HepG2 (cell line): ENCODE results near the gene KCND1. TPM values are rescaled to one million over a fixed set of nuclear protein-coding genes. Genes with fewer than 3 reads are reported as not detected.

Experiments
- ATF7-NPFF ChIP-seq: sonication (generic); formaldehyde crosslinking; IDR thresholded peaks from 2 replicates; pipeline ENCODE4 v1.8.1; 2023; ENCODE audit warnings: mild to moderate bottlenecking, low read depth, missing genetic modification reagents, moderate library complexity
- CC2D1A ChIP-seq: sonication (generic); formaldehyde crosslinking; IDR thresholded peaks from 2 replicates; pipeline ENCODE4 v1.8.1; 2023; ENCODE audit warnings: mild to moderate bottlenecking, missing genetic modification reagents
- CERS6 ChIP-seq: sonication (generic); formaldehyde crosslinking; IDR thresholded peaks from 2 replicates; pipeline ENCODE4 v1.5.0; 2020; ENCODE audit warnings: missing genetic modification reagents
- FOXP1 ChIP-seq, 2 experiments: fragments of 450-650 bp in 1 of 2; IDR thresholded peaks; 2 replicates each; pipeline ENCODE4 v1.6.1; 2017 to 2018; ENCODE audit warnings: antibody characterized with exemption in 1 of 2
- KDM5B ChIP-seq: sonication (generic); formaldehyde crosslinking; IDR thresholded peaks from 2 replicates; pipeline ENCODE4 v1.4.0; 2020; ENCODE audit warnings: missing genetic modification reagents, mild to moderate bottlenecking, borderline replicate concordance
- NR2F6 ChIP-seq, 2 experiments: IDR thresholded peaks; 2 replicates each; pipeline ENCODE4 v1.6.1; 2016; ENCODE audit warnings: antibody characterized with exemption in 1 of 2, mild to moderate bottlenecking in 1 of 2
- POLR2A ChIP-seq, 2 experiments: IDR thresholded peaks; 2 replicates each; pipeline ENCODE4 v1.6.1; 2011; ENCODE audit warnings: low read depth in 2 of 2, low read length in 2 of 2, mild to moderate bottlenecking in 1 of 2, moderate library complexity in 1 of 2; ENCODE audit not compliant: insufficient read depth in 1 of 2
- REXO4 ChIP-seq: sonication (generic); formaldehyde crosslinking; IDR thresholded peaks from 2 replicates; pipeline ENCODE4 v1.8.0; 2022; ENCODE audit warnings: missing genetic modification reagents, mild to moderate bottlenecking, borderline replicate concordance
- ZBTB3 ChIP-seq: sonication (generic); formaldehyde crosslinking; IDR thresholded peaks from 2 replicates; pipeline ENCODE4 v1.4.0; 2020; ENCODE audit warnings: low read depth, mild to moderate bottlenecking, moderate library complexity, missing genetic modification reagents, borderline replicate concordance
- ZNF160 ChIP-seq: sonication (generic); formaldehyde crosslinking; IDR thresholded peaks from 2 replicates; pipeline ENCODE4 v1.8.0; 2022; ENCODE audit warnings: mild to moderate bottlenecking, inconsistent platforms, missing genetic modification reagents
- ZNF547 ChIP-seq: sonication (generic); formaldehyde crosslinking; IDR thresholded peaks from 2 replicates; pipeline ENCODE4 v1.5.1; 2020; ENCODE audit warnings: mild to moderate bottlenecking, missing genetic modification reagents
- ZSCAN5A ChIP-seq: sonication (generic); formaldehyde crosslinking; IDR thresholded peaks from 2 replicates; pipeline ENCODE4 v1.8.0; 2022; ENCODE audit warnings: mild to moderate bottlenecking, missing genetic modification reagents, borderline replicate concordance
- polyA plus RNA-seq, 8 experiments: library from polyadenylated mRNA; depleted of rRNA in 3 of 8; stranded (reverse) in 7 of 8; unstranded in 1 of 8; fragments of >200 nt; fragmentation: Illumina TruSeq in 4 of 8; extraction: Trizol in 4 of 8; gene quantifications; 2 replicates each; pipeline versions ENCODE4 v1.2.1 to v1.2.3, GENCODE V29; 2011 to 2016; ENCODE audit warnings: low read depth in 4 of 8, missing spikeins in 1 of 8, mixed read lengths in 1 of 8; ENCODE audit not compliant: insufficient read depth in 1 of 8
- total RNA-seq, 5 experiments: library from RNA; depleted of rRNA; stranded (reverse); fragments of >200 nt; fragmentation: Illumina TruSeq; extraction: Trizol; gene quantifications; 2 replicates each; pipeline ENCODE4 v1.2.3, GENCODE V29; 2016; ENCODE audit warnings: low read depth in 1 of 5
- TF ChIP-seq, protein P1 (sequence below): sonication (generic); formaldehyde crosslinking; IDR thresholded peaks from 2 replicates; pipeline ENCODE4 v1.5.0; 2020; ENCODE audit warnings: mild to moderate bottlenecking, missing genetic modification reagents, borderline replicate concordance
- TF ChIP-seq, protein P2 (sequence below): sonication (generic); formaldehyde crosslinking; IDR thresholded peaks from 2 replicates; pipeline ENCODE4 v1.5.0; 2020; ENCODE audit warnings: mild to moderate bottlenecking, missing genetic modification reagents, moderate library complexity

Gene KCND1
- total and polyA plus RNA-seq, 2 of the 13 experiments (the other 11 are each of a cell fraction or from before 2014, with no cell fraction given), result 0.07 to 0.30 TPM

DNA sequence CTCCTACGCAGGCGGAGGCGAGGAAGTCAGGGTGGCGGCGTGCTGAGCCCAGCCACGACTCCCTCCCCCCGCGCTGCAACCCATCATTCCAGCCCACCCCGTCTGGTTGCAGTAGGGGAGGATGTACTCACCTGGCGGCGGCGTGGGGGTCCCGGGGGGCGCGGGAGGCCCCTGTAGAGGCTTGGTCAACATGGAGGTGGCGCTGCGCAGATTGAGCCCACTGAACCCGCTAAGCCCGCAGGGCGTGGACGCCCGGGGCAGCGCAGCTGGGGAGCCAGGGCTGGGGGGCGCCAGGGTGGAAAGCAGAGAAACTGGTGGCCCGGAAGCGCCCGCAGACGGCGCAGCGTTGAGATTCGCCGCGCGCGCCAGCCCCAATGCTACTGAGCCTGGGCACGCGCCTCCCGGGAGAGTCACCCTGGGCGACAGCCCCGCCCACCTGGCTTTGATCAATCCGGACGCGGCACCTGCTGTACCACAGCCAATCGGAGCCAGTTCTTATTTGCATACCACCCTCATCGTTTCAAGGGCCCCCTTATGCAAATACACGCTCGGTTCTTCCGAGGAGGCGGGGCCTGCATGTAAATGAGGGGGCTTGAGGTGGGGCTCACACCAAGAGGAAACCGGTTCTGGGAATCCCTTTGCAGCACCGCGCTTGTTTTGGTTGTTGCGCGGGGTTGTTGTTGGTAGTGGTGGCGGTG is 52.9 kb downstream of the KCND1 start, which contains the start of gene PIM2 (continued):
- TF ChIP-seq, protein P1, sequence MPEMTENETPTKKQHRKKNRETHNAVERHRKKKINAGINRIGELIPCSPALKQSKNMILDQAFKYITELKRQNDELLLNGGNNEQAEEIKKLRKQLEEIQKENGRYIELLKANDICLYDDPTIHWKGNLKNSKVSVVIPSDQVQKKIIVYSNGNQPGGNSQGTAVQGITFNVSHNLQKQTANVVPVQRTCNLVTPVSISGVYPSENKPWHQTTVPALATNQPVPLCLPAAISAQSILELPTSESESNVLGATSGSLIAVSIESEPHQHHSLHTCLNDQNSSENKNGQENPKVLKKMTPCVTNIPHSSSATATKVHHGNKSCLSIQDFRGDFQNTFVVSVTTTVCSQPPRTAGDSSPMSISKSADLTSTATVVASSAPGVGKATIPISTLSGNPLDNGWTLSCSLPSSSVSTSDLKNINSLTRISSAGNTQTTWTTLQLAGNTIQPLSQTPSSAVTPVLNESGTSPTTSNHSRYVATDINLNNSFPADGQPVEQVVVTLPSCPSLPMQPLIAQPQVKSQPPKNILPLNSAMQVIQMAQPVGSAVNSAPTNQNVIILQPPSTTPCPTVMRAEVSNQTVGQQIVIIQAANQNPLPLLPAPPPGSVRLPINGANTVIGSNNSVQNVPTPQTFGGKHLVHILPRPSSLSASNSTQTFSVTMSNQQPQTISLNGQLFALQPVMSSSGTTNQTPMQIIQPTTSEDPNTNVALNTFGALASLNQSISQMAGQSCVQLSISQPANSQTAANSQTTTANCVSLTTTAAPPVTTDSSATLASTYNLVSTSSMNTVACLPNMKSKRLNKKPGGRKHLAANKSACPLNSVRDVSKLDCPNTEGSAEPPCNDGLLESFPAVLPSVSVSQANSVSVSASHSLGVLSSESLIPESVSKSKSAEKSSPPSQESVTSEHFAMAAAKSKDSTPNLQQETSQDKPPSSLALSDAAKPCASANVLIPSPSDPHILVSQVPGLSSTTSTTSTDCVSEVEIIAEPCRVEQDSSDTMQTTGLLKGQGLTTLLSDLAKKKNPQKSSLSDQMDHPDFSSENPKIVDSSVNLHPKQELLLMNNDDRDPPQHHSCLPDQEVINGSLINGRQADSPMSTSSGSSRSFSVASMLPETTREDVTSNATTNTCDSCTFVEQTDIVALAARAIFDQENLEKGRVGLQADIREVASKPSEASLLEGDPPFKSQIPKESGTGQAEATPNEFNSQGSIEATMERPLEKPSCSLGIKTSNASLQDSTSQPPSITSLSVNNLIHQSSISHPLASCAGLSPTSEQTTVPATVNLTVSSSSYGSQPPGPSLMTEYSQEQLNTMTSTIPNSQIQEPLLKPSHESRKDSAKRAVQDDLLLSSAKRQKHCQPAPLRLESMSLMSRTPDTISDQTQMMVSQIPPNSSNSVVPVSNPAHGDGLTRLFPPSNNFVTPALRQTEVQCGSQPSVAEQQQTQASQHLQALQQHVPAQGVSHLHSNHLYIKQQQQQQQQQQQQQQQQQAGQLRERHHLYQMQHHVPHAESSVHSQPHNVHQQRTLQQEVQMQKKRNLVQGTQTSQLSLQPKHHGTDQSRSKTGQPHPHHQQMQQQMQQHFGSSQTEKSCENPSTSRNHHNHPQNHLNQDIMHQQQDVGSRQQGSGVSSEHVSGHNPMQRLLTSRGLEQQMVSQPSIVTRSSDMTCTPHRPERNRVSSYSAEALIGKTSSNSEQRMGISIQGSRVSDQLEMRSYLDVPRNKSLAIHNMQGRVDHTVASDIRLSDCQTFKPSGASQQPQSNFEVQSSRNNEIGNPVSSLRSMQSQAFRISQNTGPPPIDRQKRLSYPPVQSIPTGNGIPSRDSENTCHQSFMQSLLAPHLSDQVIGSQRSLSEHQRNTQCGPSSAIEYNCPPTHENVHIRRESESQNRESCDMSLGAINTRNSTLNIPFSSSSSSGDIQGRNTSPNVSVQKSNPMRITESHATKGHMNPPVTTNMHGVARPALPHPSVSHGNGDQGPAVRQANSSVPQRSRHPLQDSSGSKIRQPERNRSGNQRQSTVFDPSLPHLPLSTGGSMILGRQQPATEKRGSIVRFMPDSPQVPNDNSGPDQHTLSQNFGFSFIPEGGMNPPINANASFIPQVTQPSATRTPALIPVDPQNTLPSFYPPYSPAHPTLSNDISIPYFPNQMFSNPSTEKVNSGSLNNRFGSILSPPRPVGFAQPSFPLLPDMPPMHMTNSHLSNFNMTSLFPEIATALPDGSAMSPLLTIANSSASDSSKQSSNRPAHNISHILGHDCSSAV, result no peak
- TF ChIP-seq CC2D1A, result no peak
- TF ChIP-seq REXO4 (CRISPR knock-in tag), result no peak
- no peak for TF ChIP-seq KDM5B (CRISPR knock-in tag)
- no peak for TF ChIP-seq CERS6 (CRISPR knock-in tag)
- TF ChIP-seq FOXP1 (IDR thresholded peaks at IDR 0.05), result no peak
- 0 out of 2 replicates have a peak, but pooled peaks have one; percentile 14 for TF ChIP-seq FOXP1 (CRISPR knock-in tag; IDR thresholded peaks at IDR 0.05)
- TF ChIP-seq POLR2A (IDR thresholded peaks at IDR 0.05; ENCODE audit: insufficient read depth in 1 of 2, low read depth in 2 of 2, low read length in 2 of 2), result peak in 1 of 2 experiments; percentile 92; a peak in 2 of 4 replicates
- TF ChIP-seq, protein P2, sequence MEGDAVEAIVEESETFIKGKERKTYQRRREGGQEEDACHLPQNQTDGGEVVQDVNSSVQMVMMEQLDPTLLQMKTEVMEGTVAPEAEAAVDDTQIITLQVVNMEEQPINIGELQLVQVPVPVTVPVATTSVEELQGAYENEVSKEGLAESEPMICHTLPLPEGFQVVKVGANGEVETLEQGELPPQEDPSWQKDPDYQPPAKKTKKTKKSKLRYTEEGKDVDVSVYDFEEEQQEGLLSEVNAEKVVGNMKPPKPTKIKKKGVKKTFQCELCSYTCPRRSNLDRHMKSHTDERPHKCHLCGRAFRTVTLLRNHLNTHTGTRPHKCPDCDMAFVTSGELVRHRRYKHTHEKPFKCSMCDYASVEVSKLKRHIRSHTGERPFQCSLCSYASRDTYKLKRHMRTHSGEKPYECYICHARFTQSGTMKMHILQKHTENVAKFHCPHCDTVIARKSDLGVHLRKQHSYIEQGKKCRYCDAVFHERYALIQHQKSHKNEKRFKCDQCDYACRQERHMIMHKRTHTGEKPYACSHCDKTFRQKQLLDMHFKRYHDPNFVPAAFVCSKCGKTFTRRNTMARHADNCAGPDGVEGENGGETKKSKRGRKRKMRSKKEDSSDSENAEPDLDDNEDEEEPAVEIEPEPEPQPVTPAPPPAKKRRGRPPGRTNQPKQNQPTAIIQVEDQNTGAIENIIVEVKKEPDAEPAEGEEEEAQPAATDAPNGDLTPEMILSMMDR (CRISPR knock-in tag), result no peak
- TF ChIP-seq ZNF547, result no peak
- no peak for TF ChIP-seq ZNF160 (CRISPR knock-in tag)
- no peak for TF ChIP-seq ZSCAN5A (CRISPR knock-in tag)
- no peak for TF ChIP-seq ZBTB3
- TF ChIP-seq ATF7-NPFF, result no peak
- no peak for TF ChIP-seq NR2F6 (IDR thresholded peaks at IDR 0.05)
- TF ChIP-seq NR2F6 (CRISPR knock-in tag; IDR thresholded peaks at IDR 0.05), result no peak
